Vagina (tissue), 2 donors: Measurements from ENCODE around the gene DAPK2.

Experiments used
- POLR2A ChIP-seq, 2 donors: fragments of 450-650 bp; IDR thresholded peaks; one replicate each; pipeline ENCODE4 v1.6.1; 2017; ENCODE audit warnings: antibody characterized with exemption in 2 of 2, mild to moderate bottlenecking in 2 of 2, moderate library complexity in 2 of 2
- TF ChIP-seq, protein P1 (sequence below), 3 experiments: fragments of 450-650 bp in 2 of 3; fragments of 200-600 bp in 1 of 3; sonication (generic) in 1 of 3; IDR thresholded peaks; one replicate each; pipeline ENCODE4 v1.5.1; 2017 to 2019; ENCODE audit warnings: antibody characterized with exemption in 3 of 3, mild to moderate bottlenecking in 2 of 3, moderate library complexity in 2 of 3

DNA sequence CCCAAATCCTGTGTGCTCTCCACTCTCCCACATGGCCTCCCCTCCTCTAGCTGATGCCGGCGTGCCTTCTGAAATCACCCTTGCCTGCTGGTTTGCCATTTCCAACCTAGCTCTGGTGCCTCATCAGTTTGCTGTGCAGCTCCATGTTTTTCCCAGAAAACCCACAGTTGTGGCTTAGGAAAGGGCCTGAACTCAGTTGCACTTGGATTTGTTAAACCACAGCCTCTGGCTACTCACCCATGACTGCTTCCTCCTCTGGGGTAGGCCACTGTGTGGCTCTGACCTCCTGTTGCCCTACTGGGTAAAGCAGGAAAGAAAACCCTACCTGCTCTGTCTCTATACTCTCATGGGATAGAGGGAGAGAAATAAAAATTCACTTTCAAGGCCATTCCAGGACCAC is 97.3 kb downstream of the DAPK2 start:
- no peak for TF ChIP-seq POLR2A (IDR thresholded peaks at IDR 0.05)
- TF ChIP-seq, protein P1, sequence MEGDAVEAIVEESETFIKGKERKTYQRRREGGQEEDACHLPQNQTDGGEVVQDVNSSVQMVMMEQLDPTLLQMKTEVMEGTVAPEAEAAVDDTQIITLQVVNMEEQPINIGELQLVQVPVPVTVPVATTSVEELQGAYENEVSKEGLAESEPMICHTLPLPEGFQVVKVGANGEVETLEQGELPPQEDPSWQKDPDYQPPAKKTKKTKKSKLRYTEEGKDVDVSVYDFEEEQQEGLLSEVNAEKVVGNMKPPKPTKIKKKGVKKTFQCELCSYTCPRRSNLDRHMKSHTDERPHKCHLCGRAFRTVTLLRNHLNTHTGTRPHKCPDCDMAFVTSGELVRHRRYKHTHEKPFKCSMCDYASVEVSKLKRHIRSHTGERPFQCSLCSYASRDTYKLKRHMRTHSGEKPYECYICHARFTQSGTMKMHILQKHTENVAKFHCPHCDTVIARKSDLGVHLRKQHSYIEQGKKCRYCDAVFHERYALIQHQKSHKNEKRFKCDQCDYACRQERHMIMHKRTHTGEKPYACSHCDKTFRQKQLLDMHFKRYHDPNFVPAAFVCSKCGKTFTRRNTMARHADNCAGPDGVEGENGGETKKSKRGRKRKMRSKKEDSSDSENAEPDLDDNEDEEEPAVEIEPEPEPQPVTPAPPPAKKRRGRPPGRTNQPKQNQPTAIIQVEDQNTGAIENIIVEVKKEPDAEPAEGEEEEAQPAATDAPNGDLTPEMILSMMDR (IDR thresholded peaks at IDR 0.05) = no peak
